Measurements from ENCODE around the gene CNTROB.
A peak's percentile ranks its signal among the peaks of the same experiment; 100 is the strongest.

Gene CNTROB

DNA sequence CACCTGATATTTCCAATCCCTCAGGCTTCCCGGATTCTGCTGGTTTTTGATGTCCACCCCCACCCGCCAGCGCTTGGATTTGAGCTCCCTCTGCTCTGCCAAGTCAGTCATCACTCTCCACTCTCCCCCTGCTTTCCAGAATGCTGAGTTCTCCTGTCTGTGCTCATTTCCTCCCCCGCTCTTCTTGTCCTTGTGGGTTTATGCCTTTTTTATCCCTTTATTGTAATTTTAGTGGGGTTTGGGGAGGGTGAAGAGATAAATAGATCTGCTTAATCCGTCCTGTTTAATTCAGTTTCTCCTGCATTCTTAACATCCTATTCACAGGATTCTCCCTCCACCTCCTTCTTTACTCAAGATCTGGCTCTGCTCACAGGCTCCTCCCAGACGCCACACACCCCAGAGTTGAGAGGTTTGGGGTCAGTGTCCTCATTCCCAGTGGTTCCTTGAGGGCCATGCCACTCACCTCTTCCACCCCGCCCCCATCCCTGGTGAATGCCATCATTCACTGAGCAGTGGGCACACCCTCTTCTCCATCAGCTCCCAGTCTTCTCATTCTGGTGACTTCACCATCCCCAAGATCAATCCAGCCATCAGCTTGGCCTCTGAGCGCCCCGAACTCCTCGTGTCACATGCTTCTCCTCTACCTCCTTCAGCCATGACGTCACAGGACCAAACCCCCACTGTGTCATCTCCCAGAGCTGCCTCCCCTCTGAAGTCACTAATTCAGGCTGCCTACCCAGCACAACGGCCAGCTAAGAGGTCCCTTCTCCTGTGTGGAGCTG lies 55.3 kb downstream of the CNTROB start:
- no peak for FAIRE-seq

DNA sequence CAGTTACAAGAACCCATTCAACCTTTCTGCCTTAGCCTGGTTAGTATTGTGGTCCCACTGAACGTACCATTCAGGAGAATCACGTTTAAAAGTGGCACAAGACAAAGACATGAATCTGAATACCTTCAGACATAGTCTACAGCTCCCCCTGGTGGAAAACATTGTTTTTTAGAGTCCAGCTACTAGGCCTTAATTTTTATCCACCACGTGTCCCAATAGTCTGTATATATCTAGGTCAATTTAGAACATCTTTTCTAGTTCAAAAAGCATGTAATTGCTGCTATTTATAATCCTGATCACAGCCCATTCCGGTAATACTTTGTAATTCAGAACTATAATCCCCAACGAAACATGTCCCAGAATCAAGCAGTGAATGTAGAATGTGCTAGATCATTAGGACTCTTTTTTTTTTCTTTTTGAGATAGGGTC lies 56.8 kb downstream of the CNTROB start:
- peak; percentile 98 for FAIRE-seq

DNA sequence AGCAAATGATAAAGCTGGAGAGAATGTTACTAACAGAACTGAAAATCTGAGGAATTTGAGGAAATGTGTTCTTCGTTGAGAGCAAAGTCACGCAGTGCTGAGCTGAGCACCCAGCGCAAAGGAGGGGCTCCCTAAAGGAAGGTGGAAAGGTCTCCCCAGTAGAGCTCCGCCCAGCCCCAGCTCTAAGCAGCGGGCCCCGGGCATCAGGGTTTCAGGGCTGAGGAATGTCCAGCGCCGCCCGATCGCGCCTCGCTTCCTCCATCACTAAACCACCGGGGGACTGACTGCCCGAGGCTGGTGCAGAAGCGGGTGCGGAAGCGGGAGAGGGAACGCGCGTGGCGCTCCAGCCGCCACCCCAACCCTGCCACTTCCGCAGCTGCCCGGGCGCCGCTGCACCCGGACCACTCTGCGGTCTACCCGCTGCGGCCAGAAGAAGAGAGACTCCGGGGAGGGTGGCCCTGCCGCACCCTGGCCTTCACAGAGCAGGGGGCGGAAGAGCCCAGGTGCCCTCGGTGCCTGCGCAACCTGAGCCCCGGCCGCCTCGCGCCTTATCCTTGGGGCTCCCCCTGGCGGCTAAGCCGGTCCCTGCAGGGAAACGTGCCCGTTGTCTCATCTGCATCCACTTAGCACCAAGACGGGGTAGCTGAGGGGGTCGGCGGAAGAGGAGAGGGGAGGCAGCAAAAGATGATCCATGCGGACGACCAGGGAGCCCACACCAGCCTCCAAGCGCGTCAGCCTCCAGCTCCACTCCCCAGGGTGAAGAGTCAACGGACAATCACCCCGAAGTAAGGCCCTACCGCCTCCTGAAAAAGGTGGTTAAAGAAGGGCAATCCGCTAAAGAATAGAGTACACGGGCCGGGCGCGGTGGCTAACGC lies 58.0 kb downstream of the CNTROB start:
- no peak for FAIRE-seq

DNA sequence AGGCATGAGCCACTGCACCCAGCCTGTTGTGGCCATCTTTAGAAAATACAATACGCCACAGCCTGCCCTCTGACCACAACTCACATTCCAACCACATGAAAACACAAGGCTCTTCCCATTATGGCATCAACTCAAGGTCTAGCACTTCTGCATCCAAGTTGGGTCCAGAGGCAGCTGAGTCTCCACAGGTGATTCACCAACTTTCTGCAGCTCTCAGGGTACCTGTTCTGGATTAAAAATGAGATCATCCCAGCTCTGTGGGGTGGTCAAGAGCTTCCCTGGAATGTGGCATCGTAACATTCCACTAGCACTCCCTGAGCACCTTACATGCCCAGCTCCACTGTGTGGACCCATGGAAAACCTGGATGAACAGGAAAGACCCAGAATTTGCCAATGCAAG lies 60.5 kb downstream of the CNTROB start:
- no peak for FAIRE-seq

DNA sequence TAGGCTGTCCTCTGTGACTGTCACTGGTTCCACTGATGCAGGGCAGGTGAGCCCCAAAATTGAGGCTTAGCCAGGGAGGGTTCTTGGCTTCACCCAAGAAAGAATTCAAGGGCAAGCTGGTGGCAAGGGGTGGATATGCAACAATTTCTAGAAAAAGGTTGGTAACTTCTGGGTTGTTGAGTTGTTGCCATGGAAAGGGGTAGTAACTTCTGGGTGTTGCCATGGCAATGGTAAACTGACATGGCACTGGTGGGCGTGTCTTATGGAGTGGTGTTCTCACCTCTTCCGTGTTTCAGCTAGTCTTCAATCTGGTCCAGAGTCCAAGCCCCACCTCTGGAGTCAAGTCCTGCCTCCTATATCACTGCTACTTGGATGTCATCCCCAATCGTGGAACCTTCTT lies 60.9 kb downstream of the CNTROB start:
- no peak for FAIRE-seq

DNA sequence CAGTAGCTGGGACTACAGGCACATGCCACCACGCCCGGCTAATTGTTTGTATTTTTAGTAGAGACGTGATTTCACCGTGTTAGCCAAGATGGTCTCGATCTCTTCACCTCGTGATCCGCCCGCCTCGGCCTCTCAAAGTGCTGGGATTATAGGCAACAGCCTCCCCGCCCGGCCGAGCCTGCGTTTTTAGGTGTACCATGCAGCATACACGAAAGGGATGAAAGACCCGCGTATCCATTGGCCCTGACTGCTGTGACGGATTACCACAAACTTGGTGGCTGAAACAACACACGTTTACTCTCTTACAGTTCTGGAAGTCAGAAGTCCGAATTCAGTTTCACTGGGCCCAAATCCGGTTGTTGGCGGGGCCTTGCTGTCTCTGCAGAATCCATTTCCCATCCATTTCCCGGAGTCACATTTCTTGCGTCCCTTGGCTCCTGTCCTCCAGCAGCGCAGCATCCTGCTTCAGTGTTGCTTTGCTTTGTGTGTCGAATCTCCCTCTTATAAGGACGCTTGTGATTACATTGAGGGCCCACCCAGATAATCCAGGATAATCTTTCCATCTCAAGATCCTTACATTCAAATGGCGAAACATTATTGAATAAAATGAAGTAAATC lies 62.1 kb downstream of the CNTROB start:
- no peak for FAIRE-seq

DNA sequence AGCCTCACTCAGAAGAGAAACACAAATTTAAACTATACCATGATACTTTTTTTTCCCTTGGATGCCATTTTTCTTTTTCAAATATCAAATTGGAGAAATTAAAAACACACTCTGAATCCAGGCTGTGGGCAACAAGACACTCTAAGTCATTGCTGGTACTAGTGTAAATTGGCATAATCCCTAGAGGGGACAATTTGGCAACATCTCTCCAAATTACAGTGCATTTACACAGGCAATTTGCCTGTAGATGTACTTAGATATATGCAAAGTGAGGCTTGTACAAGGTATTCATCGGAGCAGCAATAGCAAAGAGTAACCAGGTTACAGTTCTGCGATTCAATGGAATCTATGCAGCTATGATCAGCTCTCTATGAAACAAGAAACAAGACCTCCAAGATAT lies 63.7 kb downstream of the CNTROB start:
- FAIRE-seq: no peak

DNA sequence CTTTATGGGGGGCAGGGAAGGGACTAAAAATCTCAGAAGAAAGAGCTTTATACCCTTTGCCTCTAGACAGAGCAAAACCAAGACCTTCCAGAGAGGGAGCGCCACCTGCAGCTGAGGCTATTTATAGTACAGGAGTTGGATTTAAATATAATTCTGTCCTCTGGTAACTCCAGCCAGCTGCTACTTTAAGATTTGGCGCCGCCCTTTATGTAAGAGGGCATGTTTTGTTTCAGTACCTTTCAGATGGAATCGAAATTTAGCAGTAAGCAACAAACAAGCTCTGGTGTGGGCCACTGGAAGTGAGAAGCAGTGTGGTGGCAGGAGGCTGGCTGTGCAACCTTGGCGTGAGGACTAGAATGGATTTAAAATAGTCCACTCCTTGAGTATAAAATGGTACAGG lies 65.2 kb downstream of the CNTROB start:
- no peak for FAIRE-seq

Data from G401.6 (cell line).